BJ (cell line): Measurements from ENCODE around the gene SFTPD. TPM values are rescaled to one million over a fixed set of nuclear protein-coding genes. Genes with fewer than 3 reads are reported as not detected.

Source experiments
- CTCF ChIA-PET: fragments of 350-600 bp; formaldehyde crosslinking; extraction: SDS; loops from one replicate; lab custom pipeline; 2021; ENCODE audit warnings: antibody characterized with exemption, inconsistent platforms; lab: Yijun Ruan, JAX
- POLR2A ChIA-PET: fragments of 300-600 bp; sonication (Branson Sonifier 250); formaldehyde crosslinking; extraction: SDS; loops from one replicate; lab custom pipeline; 2021; ENCODE audit warnings: antibody characterized with exemption; lab: Charles Lee
- DNase-seq: peaks from one replicate; pipeline ENCODE4 v3.0.0-alpha.2; 2011; ENCODE audit warnings: low read depth
- H3K27me3 ChIP-seq: 2 replicates; pipeline ENCODE4 v1.6.0; 2011; ENCODE audit warnings: low read length; ENCODE audit not compliant: control insufficient read depth, insufficient read depth
- H3K36me3 ChIP-seq: 2 replicates; pipeline ENCODE4 v1.5.1; 2011; ENCODE audit warnings: low read length; ENCODE audit not compliant: control insufficient read depth, insufficient read depth
- H3K4me3 ChIP-seq: 2 replicates; pipeline ENCODE4 v1.5.1; 2011; ENCODE audit warnings: low read depth, mild to moderate bottlenecking, control low read depth, low read length
- polyA plus RNA-seq: library from polyadenylated mRNA; depleted of rRNA; stranded (reverse); fragments of >200 nt; gene quantifications from 2 replicates; pipeline ENCODE4 v1.2.3, GENCODE V29; 2011
- TF ChIP-seq, protein P1 (sequence below): IDR thresholded peaks from 2 replicates; pipeline ENCODE4 v1.5.1; 2011; ENCODE audit warnings: low read depth, mild to moderate bottlenecking, control low read depth, inconsistent platforms, low read length, moderate library complexity; ENCODE audit not compliant: insufficient read depth

The SFTPD gene
- polyA plus RNA-seq, 1 experiment, result not detected

- TF ChIP-seq, protein P1, sequence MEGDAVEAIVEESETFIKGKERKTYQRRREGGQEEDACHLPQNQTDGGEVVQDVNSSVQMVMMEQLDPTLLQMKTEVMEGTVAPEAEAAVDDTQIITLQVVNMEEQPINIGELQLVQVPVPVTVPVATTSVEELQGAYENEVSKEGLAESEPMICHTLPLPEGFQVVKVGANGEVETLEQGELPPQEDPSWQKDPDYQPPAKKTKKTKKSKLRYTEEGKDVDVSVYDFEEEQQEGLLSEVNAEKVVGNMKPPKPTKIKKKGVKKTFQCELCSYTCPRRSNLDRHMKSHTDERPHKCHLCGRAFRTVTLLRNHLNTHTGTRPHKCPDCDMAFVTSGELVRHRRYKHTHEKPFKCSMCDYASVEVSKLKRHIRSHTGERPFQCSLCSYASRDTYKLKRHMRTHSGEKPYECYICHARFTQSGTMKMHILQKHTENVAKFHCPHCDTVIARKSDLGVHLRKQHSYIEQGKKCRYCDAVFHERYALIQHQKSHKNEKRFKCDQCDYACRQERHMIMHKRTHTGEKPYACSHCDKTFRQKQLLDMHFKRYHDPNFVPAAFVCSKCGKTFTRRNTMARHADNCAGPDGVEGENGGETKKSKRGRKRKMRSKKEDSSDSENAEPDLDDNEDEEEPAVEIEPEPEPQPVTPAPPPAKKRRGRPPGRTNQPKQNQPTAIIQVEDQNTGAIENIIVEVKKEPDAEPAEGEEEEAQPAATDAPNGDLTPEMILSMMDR, result no peak
- POLR2A ChIA-PET, result no interaction called here
- CTCF ChIA-PET, result no interaction called here
- H3K4me3 ChIP-seq, result no peak overlapping the region
- DNase-seq, result no peak
- no peaks in the 10 kb centered on the region for H3K36me3 ChIP-seq
- peaks cover 12% of the 10 kb centered on the region for H3K27me3 ChIP-seq
Measured at GRCh38 chr10:79944428-79945395, 4.2 kb downstream of the SFTPD start.

DNA sequence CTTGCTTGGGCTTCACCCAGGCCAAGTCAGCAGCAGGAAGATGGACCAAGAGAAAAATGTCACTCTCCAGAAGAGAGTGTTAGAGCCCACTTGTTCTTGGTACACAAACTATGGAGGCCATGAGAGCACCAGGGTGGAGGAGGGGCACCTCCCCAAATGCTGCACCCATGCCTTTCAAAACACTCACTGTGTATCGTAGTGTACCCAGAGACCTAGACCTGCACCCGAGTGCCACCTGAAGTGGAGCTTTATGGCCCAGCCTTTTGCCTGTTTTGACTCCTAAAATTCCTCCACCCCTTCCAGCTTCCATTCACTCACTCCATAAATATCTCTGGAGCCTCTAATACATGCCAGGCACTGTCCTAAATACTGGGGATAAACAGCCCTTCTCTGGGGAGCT is 5.0 kb downstream of the SFTPD start:
- Histone ChIP-seq H3K36me3 (no peaks in the 10 kb centered on the region), H3K4me3 (no peak overlapping the region), H3K27me3 (peaks cover 12% of the 10 kb centered on the region)
- POLR2A ChIA-PET, result no interaction called here
- TF ChIP-seq, protein P1, result no peak
- no peak for DNase-seq
- CTCF ChIA-PET, result no interaction called here

DNA sequence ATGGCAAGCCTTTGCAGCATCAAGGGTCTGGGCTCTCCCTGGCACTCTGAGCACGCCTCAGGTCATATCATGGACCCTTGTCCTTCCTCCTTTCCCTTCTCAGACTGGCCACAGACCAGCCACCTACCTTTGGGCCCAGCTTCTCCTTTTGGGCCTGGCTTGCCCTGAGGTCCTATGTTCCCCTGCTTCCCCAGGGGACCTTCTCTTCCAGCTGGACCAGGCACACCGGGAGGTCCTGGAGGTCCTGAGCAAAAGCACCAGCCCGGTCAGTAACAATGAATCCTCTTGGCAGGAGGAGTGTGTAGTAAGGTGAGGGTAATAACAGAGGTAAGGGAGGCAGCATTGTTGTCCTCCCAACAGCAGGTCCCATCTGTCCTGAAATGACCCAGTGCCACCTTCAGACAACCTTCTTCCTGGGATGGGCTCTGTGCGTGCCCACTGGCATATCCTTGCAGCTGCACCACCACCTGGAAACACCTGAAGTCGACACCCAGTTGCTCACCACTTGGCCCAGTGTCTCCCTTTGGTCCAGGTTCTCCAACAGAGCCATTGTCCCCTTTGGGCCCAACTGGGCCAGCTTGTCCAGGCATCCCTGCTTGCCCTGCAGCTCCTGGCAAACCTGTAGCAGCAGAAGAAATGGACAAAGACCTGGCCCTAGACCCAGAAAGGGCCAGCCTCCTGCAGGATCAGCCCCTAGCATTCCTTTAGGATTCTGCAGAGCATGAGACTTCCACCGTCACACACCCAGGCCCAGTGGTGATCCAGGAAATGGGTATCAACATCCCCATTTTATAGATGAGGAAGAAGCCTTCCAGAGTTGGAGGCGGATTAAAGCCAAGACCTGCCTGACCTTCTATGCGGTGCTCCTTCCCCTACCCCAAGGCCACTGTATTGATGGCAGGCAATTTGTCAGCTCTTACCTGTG is 6.4 kb downstream of the SFTPD start:
- CTCF ChIA-PET, result interaction anchor here (1.3 kb wide), 1 partner anchor 13 kb away, joined by 4 read pairs; no protein-coding TSS in a partner anchor

GRCh38 chr10:79941585-79942210 is 7.2 kb downstream of the SFTPD start:
- Histone ChIP-seq H3K36me3 (no peaks in the 10 kb centered on the region), H3K27me3 (peaks cover 5% of the 10 kb centered on the region), H3K4me3 (no peak overlapping the region)
- DNase-seq, result no peak
- ChIA-PET CTCF (no interaction called here), POLR2A (no interaction called here)
- TF ChIP-seq, protein P1, result no peak

More for the DNA sequence above, 6.4 kb downstream of the SFTPD start:
- Histone ChIP-seq H3K27me3 (peaks cover 8% of the 10 kb centered on the region), H3K36me3 (no peaks in the 10 kb centered on the region), H3K4me3 (no peak overlapping the region)
- TF ChIP-seq, protein P1, result no peak
- POLR2A ChIA-PET, result no interaction called here
- DNase-seq, result no peak

DNA sequence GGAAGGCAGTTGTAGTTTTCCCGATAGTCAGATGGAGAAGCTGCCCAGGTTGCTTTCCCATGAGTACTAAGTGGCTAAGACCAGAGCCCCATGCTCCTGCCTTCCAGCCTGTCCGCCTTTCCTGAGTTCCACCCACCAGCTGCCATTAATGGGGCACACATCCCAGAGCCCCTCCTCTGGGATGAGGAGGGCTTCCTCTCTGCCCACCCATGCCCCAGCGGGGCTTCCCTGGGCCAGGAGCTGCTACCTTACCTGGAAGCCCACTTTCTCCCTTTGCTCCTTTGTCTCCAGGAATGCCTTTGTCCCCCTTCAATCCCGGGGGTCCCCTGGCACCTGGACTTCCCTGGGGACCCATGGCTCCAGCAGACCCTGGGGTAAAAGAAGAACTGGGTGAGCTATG is 7.8 kb downstream of the SFTPD start:
- Histone ChIP-seq H3K27me3 (peaks cover under 1% of the 10 kb centered on the region; the same call in 1 of the 2 replicates), H3K4me3 (no peak overlapping the region), H3K36me3 (no peaks in the 10 kb centered on the region)
- DNase-seq, result no peak
- CTCF ChIA-PET, result no interaction called here
- TF ChIP-seq, protein P1, result no peak
- POLR2A ChIA-PET, result no interaction called here
